Hematopoietic multipotent progenitor cell treated with erythropoietin and hydrocortisone succinate and interleukin-3 and kit ligand, for 8 days (in vitro differentiated cells): Measurements from ENCODE around the gene GFAP.
A peak's percentile ranks its signal among the peaks of the same experiment; 100 is the strongest.

Experiments
- DNase-seq: peaks from one replicate; pipeline ENCODE4 v3.0.0-alpha.2; 2015

Gene GFAP

GRCh38 chr17:44894642-44895041 lies 20.7 kb downstream of the GFAP start:
- no peak for DNase-seq

GRCh38 chr17:44892250-44892649 lies 23.1 kb downstream of the GFAP start:
- no peak for DNase-seq

GRCh38 chr17:44889003-44889402 lies 26.3 kb downstream of the GFAP start:
- DNase-seq = no peak

GRCh38 chr17:44887971-44888954 lies 27.0 kb downstream of the GFAP start:
- no peak for DNase-seq

GRCh38 chr17:44887016-44887415 lies 28.3 kb downstream of the GFAP start:
- DNase-seq = no peak

- no peak for DNase-seq
Measured at GRCh38 chr17:44884941-44885340, 30.4 kb downstream of the GFAP start.

GRCh38 chr17:44881145-44881544 lies 34.2 kb downstream of the GFAP start:
- no peak for DNase-seq

- DNase-seq = no peak
Measured at GRCh38 chr17:44880062-44880461, 35.2 kb downstream of the GFAP start.

- DNase-seq = no peak
Measured at GRCh38 chr17:44879376-44879775, 35.9 kb downstream of the GFAP start.

- peak; percentile 52 for DNase-seq
Measured at GRCh38 chr17:44878627-44879221, 36.6 kb downstream of the GFAP start.

- no peak for DNase-seq
Measured at GRCh38 chr17:44877121-44877520, 38.2 kb downstream of the GFAP start.

- DNase-seq = no peak
Measured at GRCh38 chr17:44875761-44876160, 39.5 kb downstream of the GFAP start.

- DNase-seq = no peak
Measured at GRCh38 chr17:44872131-44872768, 43.0 kb downstream of the GFAP start.

GRCh38 chr17:44871556-44871955 lies 43.7 kb downstream of the GFAP start:
- DNase-seq = no peak

GRCh38 chr17:44867841-44868240 lies 47.5 kb downstream of the GFAP start:
- no peak for DNase-seq

GRCh38 chr17:44865931-44866330 lies 49.4 kb downstream of the GFAP start:
- DNase-seq = no peak

GRCh38 chr17:44865231-44865660 lies 50.1 kb downstream of the GFAP start:
- DNase-seq = peak; percentile 72

- DNase-seq = no peak
Measured at GRCh38 chr17:44864831-44865230, 50.5 kb downstream of the GFAP start.

GRCh38 chr17:44863061-44863918 lies 52.0 kb downstream of the GFAP start:
- DNase-seq = no peak

GRCh38 chr17:44862278-44862914 lies 52.9 kb downstream of the GFAP start:
- no peak for DNase-seq

GRCh38 chr17:44859701-44860100 lies 55.6 kb downstream of the GFAP start:
- no peak for DNase-seq

- no peak for DNase-seq
Measured at GRCh38 chr17:44854192-44854591, 61.1 kb downstream of the GFAP start.
